HEK293 (cell line): ENCODE measurements around the gene ULBP3.

ENCODE experiments used
- CTCF ChIA-PET: fragments of 350-600 bp; formaldehyde crosslinking; extraction: SDS; loops from one replicate; lab custom pipeline; 2021; ENCODE audit warnings: antibody characterized with exemption; lab: Yijun Ruan, JAX
- POLR2A ChIA-PET: fragments of 300-600 bp; formaldehyde crosslinking; extraction: SDS; loops from one replicate; lab custom pipeline; 2020; ENCODE audit warnings: antibody characterized with exemption, inconsistent platforms; lab: Yijun Ruan, JAX
- H3K27ac ChIP-seq: fragments of 200-500 bp; sonication (Bioruptor generic); 2 replicates; pipeline ENCODE4 v1.5.1; 2014; ENCODE audit warnings: low read depth, low read length, control low read depth, inconsistent platforms; ENCODE audit errors: extremely low read depth
- H3K36me3 ChIP-seq, 2 experiments: fragments of 200-500 bp in 1 of 2; sonication (Bioruptor generic) in 1 of 2; 1 replicate in 1 of 2; 2 replicates in 1 of 2; pipeline ENCODE4 v1.5.1; 2014 to 2017; ENCODE audit warnings: inconsistent platforms in 2 of 2, low read length in 2 of 2; ENCODE audit not compliant: control insufficient read depth in 2 of 2, insufficient read depth in 1 of 2
- H3K4me1 ChIP-seq: fragments of 200-500 bp; sonication (Bioruptor generic); 2 replicates; pipeline ENCODE4 v1.5.1; 2014; ENCODE audit warnings: mild to moderate bottlenecking, low read length, inconsistent platforms; ENCODE audit not compliant: control insufficient read depth, insufficient read depth
- H3K4me3 ChIP-seq: 2 replicates; pipeline ENCODE4 v1.5.1; 2011; ENCODE audit warnings: low read depth, mild to moderate bottlenecking, control low read depth, low read length, moderate library complexity
- H3K9me3 ChIP-seq: fragments of 200-500 bp; sonication (Bioruptor generic); 2 replicates; pipeline ENCODE4 v1.5.1; 2014; ENCODE audit warnings: low read depth, low read length, inconsistent platforms; ENCODE audit not compliant: control insufficient read depth, insufficient read depth
- HOXC10 ChIP-seq: sonication (generic); formaldehyde crosslinking; IDR thresholded peaks from 2 replicates; pipeline ENCODE4 v1.8.1; 2023; ENCODE audit warnings: mild to moderate bottlenecking, missing genetic modification reagents
- KLF9 ChIP-seq: fragments of 450-650 bp; formaldehyde crosslinking; IDR thresholded peaks from 2 replicates; pipeline ENCODE4 v1.5.1; 2016; ENCODE audit warnings: missing biosample characterization, missing genetic modification characterization, low read depth
- MYNN ChIP-seq: fragments of 450-650 bp; formaldehyde crosslinking; IDR thresholded peaks from 2 replicates; pipeline ENCODE4 v1.5.1; 2016; ENCODE audit warnings: missing biosample characterization, missing genetic modification characterization, borderline replicate concordance
- PRDM10 ChIP-seq: fragments of 450-650 bp; formaldehyde crosslinking; IDR thresholded peaks from 2 replicates; pipeline ENCODE4 v1.5.1; 2016; ENCODE audit warnings: missing biosample characterization, missing genetic modification characterization
- REPIN1 ChIP-seq: fragments of 450-650 bp; formaldehyde crosslinking; IDR thresholded peaks from 2 replicates; pipeline ENCODE4 v1.5.1; 2017; ENCODE audit warnings: missing biosample characterization, missing genetic modification characterization, low read depth
- ZBTB1 ChIP-seq: fragments of 450-650 bp; formaldehyde crosslinking; IDR thresholded peaks from 2 replicates; pipeline ENCODE4 v1.5.1; 2016; ENCODE audit warnings: missing biosample characterization, missing genetic modification characterization
- ZBTB48 ChIP-seq: fragments of 450-650 bp; formaldehyde crosslinking; IDR thresholded peaks from 2 replicates; pipeline ENCODE4 v1.5.1; 2016; ENCODE audit warnings: missing biosample characterization, missing genetic modification characterization
- ZBTB49 ChIP-seq: fragments of 450-650 bp; formaldehyde crosslinking; IDR thresholded peaks from 2 replicates; pipeline ENCODE4 v1.5.1; 2016; ENCODE audit warnings: missing biosample characterization, missing genetic modification characterization, low read depth
- ZNF175 ChIP-seq: fragments of 450-650 bp; formaldehyde crosslinking; IDR thresholded peaks from 2 replicates; pipeline ENCODE4 v1.5.1; 2016; ENCODE audit warnings: missing biosample characterization, missing genetic modification characterization
- ZNF18 ChIP-seq: fragments of 450-650 bp; formaldehyde crosslinking; IDR thresholded peaks from 2 replicates; pipeline ENCODE4 v1.5.1; 2016; ENCODE audit warnings: missing biosample characterization, missing genetic modification characterization
- ZNF184 ChIP-seq: fragments of 450-650 bp; IDR thresholded peaks from 2 replicates; pipeline ENCODE4 v1.5.1; 2018; ENCODE audit warnings: missing biosample characterization, mild to moderate bottlenecking, missing genetic modification characterization
- ZNF292 ChIP-seq: fragments of 450-650 bp; formaldehyde crosslinking; IDR thresholded peaks from 2 replicates; pipeline ENCODE4 v1.5.1; 2016; ENCODE audit warnings: low read depth, missing biosample characterization, missing genetic modification characterization, borderline replicate concordance
- ZNF398 ChIP-seq: fragments of 450-650 bp; formaldehyde crosslinking; IDR thresholded peaks from 2 replicates; pipeline ENCODE4 v1.5.1; 2017; ENCODE audit warnings: missing biosample characterization, missing genetic modification characterization
- ZNF518A ChIP-seq: fragments of 450-650 bp; formaldehyde crosslinking; conservative IDR thresholded peaks from 2 replicates; pipeline ENCODE4 v1.5.1; 2016; ENCODE audit warnings: low read depth, missing biosample characterization, missing genetic modification characterization
- ZNF600 ChIP-seq: fragments of 450-650 bp; formaldehyde crosslinking; IDR thresholded peaks from 2 replicates; pipeline ENCODE4 v1.5.1; 2016; ENCODE audit warnings: missing biosample characterization, missing genetic modification characterization
- ZNF610 ChIP-seq: fragments of 450-650 bp; formaldehyde crosslinking; IDR thresholded peaks from 2 replicates; pipeline ENCODE4 v1.5.1; 2016; ENCODE audit warnings: missing biosample characterization, missing genetic modification characterization, borderline replicate concordance
- ZNF791 ChIP-seq: fragments of 450-650 bp; formaldehyde crosslinking; IDR thresholded peaks from 2 replicates; pipeline ENCODE4 v1.5.1; 2016; ENCODE audit warnings: missing biosample characterization, missing genetic modification characterization
- ZNF843 ChIP-seq: fragments of 450-650 bp; formaldehyde crosslinking; IDR thresholded peaks from 2 replicates; pipeline ENCODE4 v1.5.1; 2016; ENCODE audit warnings: missing biosample characterization, missing genetic modification characterization
- ZSCAN5A ChIP-seq: fragments of 450-650 bp; formaldehyde crosslinking; IDR thresholded peaks from 2 replicates; pipeline ENCODE4 v1.5.1; 2016; ENCODE audit warnings: missing biosample characterization, missing genetic modification characterization

Gene ULBP3

GRCh38 chr6:150068720-150069648 lies at the start of gene ULBP3:
Gene ULBP3 (minus strand): TSS chr6:150069121. CDS start chr6:150069066, 55 bp downstream.
- no peaks in the 10 kb centered on the region for H3K9me3 ChIP-seq
- peaks cover 0 to 27% of the 10 kb centered on the region in 2 experiments; a peak in 1 of 3 replicates for H3K36me3 ChIP-seq
- CTCF ChIA-PET, result interaction anchor here (0.7 to 6.8 kb wide), 6 partner anchors 11 to 268 kb away, joined by 3 to 57 read pairs (median 4); partner anchors contain the start of gene ULBP1
- H3K4me1 ChIP-seq, result peaks cover 6% of the 10 kb centered on the region; the same call in 1 of the 2 replicates
- peak within 1 kb of the TSS; percentile 70 for H3K4me3 ChIP-seq
- H3K27ac ChIP-seq, result peak within 1 kb of the TSS; percentile 65
- POLR2A ChIA-PET, result interaction anchor here (0.6 to 3.1 kb wide), 10 partner anchors 11 to 605 kb away, joined by 3 to 24 read pairs (median 4); partner anchors contain the start of gene PPP1R14C
- TF ChIP-seq ZNF398 (tag by site-specific recombination), result no peak
- TF ChIP-seq ZBTB1, result no peak
- no peak for TF ChIP-seq ZBTB49 (tag by site-specific recombination)
- no peak for TF ChIP-seq ZNF175
- TF ChIP-seq HOXC10, result peak; percentile 96
- TF ChIP-seq ZNF18 (tag by site-specific recombination), result no peak
- no peak for TF ChIP-seq ZNF184 (tag by site-specific recombination)
- peak; percentile 55; the same call in 1 of the 2 replicates for TF ChIP-seq ZSCAN5A (tag by site-specific recombination)
- peak; percentile 45; the same call in 1 of the 2 replicates for TF ChIP-seq KLF9 (tag by site-specific recombination)
- peak; percentile 50; the same call in 1 of the 2 replicates for TF ChIP-seq ZNF600 (tag by site-specific recombination)
- peak; percentile 78 for TF ChIP-seq PRDM10 (tag by site-specific recombination)
- TF ChIP-seq REPIN1 (tag by site-specific recombination), result no peak; the same call in 1 of the 2 replicates
- TF ChIP-seq ZBTB48 (tag by site-specific recombination), result no peak; the same call in 1 of the 2 replicates
- no peak for TF ChIP-seq ZNF292
- peak; percentile 36; the same call in 1 of the 2 replicates for TF ChIP-seq ZNF843 (tag by site-specific recombination)
- peak; percentile 46; the same call in 1 of the 2 replicates for TF ChIP-seq ZNF610 (tag by site-specific recombination)
- no peak for TF ChIP-seq ZNF518A
- no peak for TF ChIP-seq MYNN
- TF ChIP-seq ZNF791 (tag by site-specific recombination), result no peak
